HG02610 (cell line): ENCODE results near the gene SAMD4A.
A peak's percentile ranks its signal among the peaks of the same experiment; 100 is the strongest.

Experiments
- ATAC-seq: cut with Tn5 transposase; IDR thresholded peaks from one replicate; pipeline ENCODE4 v1.9.1; 2021; ENCODE audit warnings: mild to moderate bottlenecking, moderate library complexity; ENCODE audit not compliant: unreplicated experiment

SAMD4A gene

GRCh38 chr14:54754116-54754622 is 187.2 kb downstream of the SAMD4A start:
- no peak for ATAC-seq

GRCh38 chr14:54754623-54755386 is 187.9 kb downstream of the SAMD4A start:
- no peak for ATAC-seq

DNA sequence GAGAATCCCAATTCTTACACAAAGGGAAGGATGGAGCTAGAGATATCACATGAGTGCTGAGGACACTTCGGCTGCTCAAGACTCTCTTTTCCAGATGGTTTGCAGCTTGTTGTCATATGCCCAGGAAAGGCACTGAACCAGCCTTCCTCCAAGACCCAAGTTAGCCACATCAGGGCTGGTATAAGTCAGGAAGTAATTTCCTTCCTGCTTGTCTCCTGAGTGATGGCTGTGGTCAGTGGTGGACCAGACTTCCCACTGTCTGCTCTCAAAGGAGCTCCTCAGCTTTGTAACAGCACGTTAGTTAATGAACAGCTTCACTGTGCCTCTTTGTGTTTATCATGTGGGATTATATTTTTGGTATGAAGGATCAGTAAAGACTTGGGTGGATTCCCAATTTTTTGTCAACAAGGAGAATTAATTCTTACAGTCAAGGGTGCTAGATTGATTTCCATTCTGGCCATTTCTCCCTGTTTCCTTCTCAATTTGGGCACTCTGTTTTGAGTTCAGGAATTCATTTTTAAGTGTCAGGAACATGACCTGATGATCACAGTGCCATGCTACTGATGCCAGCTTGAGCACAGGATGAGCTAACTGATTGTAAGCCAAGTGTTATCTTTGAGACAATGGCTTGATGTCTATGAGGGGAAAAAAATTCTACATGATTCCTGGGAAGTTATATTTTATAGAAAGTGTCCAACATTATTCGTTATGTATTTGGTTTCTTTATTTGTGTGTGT is 189.9 kb downstream of the SAMD4A start:
- no peak for ATAC-seq

DNA sequence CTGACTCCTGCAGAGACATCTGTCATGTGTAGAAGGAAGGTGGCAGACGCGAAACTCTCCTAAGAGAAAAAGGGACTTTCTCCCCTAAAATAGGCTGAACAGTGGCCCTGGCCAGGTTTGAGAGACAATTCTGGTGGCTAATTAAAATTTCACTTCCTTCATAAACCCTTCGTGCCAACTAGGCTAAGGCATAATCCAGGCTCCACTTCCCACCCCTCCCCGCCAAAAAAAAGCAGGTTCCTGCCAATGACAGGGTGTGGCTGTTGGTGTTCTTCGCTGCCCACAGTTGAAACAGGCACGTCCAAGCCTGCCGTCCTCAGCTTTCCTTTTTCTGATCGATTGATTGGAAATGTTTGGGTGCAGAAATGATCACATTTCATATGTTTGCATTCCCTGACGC is 191.1 kb downstream of the SAMD4A start:
- no peak for ATAC-seq

DNA sequence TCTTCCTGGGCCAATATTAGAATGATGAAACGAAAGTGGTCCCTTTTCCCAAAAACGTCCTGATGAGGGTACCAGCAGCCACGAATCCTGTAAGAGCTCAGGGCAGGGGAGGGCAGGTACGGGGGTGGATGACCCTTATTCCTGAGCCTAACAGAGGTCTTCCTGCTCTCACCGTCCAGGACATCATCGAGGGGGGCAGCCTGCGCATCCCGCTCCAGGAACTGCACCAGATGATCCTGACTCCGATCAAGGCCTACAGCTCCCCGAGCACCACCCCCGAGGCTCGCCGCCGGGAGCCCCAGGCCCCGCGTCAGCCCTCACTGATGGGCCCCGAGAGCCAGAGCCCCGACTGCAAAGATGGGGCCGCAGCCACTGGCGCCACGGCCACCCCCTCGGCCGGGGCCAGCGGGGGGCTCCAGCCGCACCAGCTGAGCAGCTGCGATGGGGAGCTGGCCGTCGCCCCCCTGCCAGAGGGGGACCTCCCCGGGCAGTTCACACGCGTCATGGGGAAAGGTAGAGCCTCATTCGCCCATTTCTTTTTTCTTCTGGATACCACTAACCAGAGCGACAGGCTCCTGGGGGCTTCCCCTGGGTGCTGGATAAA is 193.2 kb downstream of the SAMD4A start:
- no peak for ATAC-seq

- no peak for ATAC-seq
Measured at GRCh38 chr14:54760866-54761575, 194.1 kb downstream of the SAMD4A start.

- no peak for ATAC-seq
Measured at GRCh38 chr14:54761835-54762234, 194.9 kb downstream of the SAMD4A start.

GRCh38 chr14:54762296-54762695 is 195.4 kb downstream of the SAMD4A start:
- ATAC-seq, result no peak

DNA sequence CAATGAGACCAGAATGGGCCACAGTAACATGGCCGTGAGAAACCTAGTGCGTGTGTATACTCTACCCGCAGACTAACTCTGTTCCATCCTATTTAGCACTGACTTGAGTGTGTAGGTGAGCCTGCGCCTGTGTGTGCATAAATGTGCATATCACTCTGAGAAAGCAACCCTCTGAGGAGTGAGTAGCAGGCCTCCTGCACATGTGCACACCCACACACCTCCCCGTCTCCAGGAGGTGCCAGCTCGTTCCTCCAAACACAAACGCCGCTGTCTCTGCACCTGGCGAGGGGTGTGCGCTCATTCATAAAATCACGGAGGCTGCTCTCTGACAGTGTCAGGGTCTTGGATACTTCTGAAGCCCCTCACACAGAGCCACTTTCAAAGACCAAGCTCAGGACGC is 196.8 kb downstream of the SAMD4A start:
- no peak for ATAC-seq

GRCh38 chr14:54766276-54767138 is 199.6 kb downstream of the SAMD4A start:
- no peak for ATAC-seq

DNA sequence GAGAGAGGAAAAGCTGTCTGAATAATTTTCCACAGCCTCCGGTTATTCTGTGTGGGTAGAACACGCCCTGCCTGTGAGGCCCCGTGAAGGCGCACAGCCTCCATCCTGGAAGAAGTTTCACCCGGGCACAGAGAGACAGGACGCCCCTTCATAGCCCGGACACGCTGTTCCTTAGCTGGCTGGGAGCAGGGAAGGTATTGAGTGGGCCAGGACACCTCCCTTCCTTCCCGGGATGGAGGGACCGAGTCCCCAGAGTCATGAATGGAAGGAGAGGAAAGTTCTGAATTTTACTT is 200.2 kb downstream of the SAMD4A start:
- ATAC-seq, result no peak

GRCh38 chr14:54767450-54767849 is 200.5 kb downstream of the SAMD4A start:
- no peak for ATAC-seq

GRCh38 chr14:54768501-54769129 is 201.7 kb downstream of the SAMD4A start:
- ATAC-seq, result no peak

DNA sequence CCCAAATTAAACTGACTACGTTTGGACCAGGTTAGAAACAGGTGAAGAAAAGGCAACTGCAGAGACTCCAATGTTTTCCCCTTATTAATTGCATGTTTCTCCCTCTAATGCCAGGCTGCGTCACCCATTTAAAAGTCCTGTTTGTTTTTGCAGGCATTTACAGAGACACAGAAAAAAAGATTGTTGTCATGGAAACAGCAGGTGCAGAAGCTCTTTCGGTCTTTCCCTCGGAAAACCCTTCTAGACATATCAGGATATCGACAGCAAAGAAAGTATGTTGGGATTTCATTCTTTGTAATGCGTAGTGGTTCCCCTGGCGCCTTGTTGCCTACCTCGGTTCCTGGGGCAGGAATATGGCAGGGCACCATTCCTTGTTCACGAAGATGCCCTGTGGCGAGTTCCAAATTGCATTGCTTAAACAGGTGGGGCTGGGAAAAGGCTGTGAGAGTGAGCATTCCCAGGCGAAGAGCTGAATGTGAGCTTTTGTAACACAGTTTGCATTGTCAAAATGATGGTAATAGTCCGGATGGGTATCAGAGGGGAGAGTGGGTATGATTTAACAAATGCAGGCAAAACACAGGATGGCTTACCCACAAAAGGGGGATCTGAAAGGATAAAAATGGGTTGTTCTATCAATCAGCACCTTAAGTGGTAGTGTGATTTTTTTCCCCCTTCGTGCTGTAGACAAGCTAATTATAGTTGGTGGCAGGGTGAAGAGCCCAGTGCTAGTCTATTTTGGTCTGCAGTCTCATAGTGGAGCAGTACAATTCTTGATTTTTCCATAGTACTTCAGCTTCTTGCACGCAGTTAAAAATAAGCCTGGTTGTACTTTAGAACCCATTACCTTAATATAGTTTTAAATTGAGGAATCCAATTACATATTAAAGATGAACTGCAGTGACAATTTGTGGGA is 203.3 kb downstream of the SAMD4A start:
- no peak for ATAC-seq

- no peak for ATAC-seq
Measured at GRCh38 chr14:54771411-54772027, 204.6 kb downstream of the SAMD4A start.

DNA sequence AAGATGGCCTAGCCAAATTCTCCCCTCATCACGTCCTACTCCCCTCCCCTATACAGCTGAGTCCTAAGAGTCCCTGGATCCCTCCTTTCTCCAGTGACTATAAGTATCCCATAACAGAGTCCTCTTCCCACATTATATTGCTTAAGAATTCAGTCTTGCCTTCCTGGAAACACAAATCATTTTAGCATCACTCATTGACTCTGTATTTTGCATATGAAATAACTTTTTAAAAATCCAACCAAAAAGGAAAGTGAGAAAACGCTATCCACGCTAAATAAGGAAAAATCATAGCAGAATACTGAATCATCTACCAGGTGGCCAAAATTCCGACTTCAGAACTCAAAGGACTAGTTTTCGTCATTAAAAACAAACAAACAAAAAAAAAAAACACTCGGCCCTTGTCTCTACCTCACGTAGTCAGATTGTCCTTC is 205.5 kb downstream of the SAMD4A start:
- ATAC-seq, result no peak

- peak; percentile 64 for ATAC-seq
Measured at GRCh38 chr14:54773171-54774006, 206.5 kb downstream of the SAMD4A start.

GRCh38 chr14:54774824-54775223 is 207.9 kb downstream of the SAMD4A start:
- ATAC-seq, result no peak
